Effector memory CD4-positive, alpha-beta T cell (primary cell): ENCODE measurements around the gene SF1.

Experiments
- DNase-seq, 3 donors: peaks; one replicate each; pipeline ENCODE4 v3.0.0-alpha.2; 2020
- H3K27ac ChIP-seq: 2 replicates; pipeline ENCODE4 v1.7.0; 2013; ENCODE audit warnings: mild to moderate bottlenecking, low read length, moderate library complexity; ENCODE audit not compliant: insufficient read depth, poor library complexity, severe bottlenecking
- H3K27me3 ChIP-seq: replicated peaks from 2 replicates; pipeline ENCODE4 v1.7.0; 2013; ENCODE audit warnings: mild to moderate bottlenecking, low read length; ENCODE audit not compliant: insufficient read depth, control insufficient read depth, poor library complexity, severe bottlenecking
- H3K36me3 ChIP-seq: 2 replicates; pipeline ENCODE4 v1.7.0; 2013; ENCODE audit warnings: mild to moderate bottlenecking, low read length, moderate library complexity; ENCODE audit not compliant: control insufficient read depth, insufficient read depth
- H3K4me1 ChIP-seq: 2 replicates; pipeline ENCODE4 v1.7.0; 2013; ENCODE audit warnings: low read length, mild to moderate bottlenecking; ENCODE audit not compliant: control insufficient read depth, insufficient read depth, poor library complexity, severe bottlenecking
- H3K4me3 ChIP-seq: 2 replicates; pipeline ENCODE4 v1.7.0; 2013; ENCODE audit warnings: low read length, low read depth, mild to moderate bottlenecking; ENCODE audit not compliant: insufficient read depth, poor library complexity, severe bottlenecking
- H3K9me3 ChIP-seq: 2 replicates; pipeline ENCODE4 v1.7.0; 2013; ENCODE audit warnings: mild to moderate bottlenecking, low read length, moderate library complexity; ENCODE audit not compliant: control insufficient read depth

SF1 gene

GRCh38 chr11:64768300-64768694 lies 10.0 kb downstream of the SF1 start:
- H3K4me3 ChIP-seq, result no peak overlapping the region
- H3K27ac ChIP-seq, result peak overlapping the region; percentile 41
- no peaks in the 10 kb centered on the region for H3K9me3 ChIP-seq
- H3K4me1 ChIP-seq, result peaks cover 60% of the 10 kb centered on the region
- no peaks in the 10 kb centered on the region for H3K27me3 ChIP-seq
- peaks cover 85% of the 10 kb centered on the region for H3K36me3 ChIP-seq
- DNase-seq, result no peak

- DNase-seq, result peak; percentile 57 to 77 (median 63)
Measured at GRCh38 chr11:64767344-64768299, 10.7 kb downstream of the SF1 start.

DNA sequence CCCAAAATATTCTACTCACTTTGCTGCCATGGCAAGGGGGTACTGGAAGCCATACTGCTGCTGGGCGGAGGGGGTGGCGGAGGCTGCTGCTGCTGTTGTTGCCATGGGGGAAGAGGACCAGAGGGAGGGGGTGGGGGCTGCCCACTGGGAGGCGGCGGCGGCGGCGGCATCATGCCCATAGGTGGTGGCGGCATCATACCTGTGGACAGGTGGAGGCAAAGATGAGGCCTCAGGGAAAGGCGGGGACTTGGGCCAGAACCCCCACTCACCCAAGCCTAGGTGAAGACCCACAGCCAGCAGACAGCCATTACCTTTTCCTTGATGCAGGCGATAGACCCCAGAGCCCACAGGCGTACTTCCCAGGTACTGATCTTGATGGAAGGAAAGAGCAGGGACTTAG lies 11.5 kb downstream of the SF1 start:
- Histone ChIP-seq H3K9me3 (no peaks in the 10 kb centered on the region), H3K27ac (peak overlapping the region; percentile 41), H3K27me3 (no peaks in the 10 kb centered on the region), H3K4me3 (no peak overlapping the region), H3K36me3 (peaks cover 82% of the 10 kb centered on the region), H3K4me1 (peaks cover 66% of the 10 kb centered on the region)
- DNase-seq, result no peak

More at GRCh38 chr11:64767344-64768299, 10.7 kb downstream of the SF1 start:
- Histone ChIP-seq H3K27ac (peak overlapping the region; percentile 41), H3K9me3 (no peaks in the 10 kb centered on the region), H3K4me3 (no peak overlapping the region), H3K36me3 (peaks cover 84% of the 10 kb centered on the region), H3K4me1 (peaks cover 61% of the 10 kb centered on the region), H3K27me3 (no peaks in the 10 kb centered on the region)

DNA sequence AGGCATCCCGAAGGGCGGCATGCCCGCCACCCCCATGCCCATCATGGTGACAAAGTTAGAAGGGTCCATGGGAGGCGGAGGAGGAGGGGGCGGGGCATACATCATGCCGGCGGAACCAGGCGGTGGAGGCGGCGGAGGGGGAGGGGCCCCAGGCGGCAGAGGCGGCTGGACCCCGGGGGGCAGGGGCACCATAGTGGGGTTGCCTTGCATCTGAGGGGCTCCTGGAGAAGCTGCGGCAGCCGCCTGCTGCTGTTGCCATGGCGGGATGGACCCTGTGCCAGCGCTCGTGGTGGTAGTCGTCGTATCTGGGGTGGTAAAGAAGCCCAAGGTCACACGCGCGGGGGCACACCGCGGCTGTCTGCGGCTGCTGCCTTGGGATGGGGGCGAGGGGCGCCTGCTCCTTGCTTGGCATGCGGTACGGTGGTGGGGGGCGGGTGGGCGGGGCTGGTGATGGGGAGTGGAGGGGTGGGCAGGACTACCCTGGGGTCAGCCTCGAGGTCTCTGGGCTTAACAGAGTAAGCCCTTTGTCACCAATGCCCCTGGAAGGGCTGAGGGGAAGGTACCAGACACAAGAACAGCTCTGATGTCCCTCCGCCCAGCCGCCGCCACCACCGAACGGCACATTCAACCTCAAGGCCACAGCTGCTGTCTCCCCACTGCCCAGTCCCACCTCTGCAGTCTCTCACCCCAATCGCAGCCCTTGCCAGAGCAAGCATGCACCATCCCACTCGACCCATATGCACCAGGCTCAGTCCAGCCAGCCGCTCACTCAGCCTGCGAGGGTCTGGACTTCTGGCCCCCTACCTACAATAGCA lies 12.3 kb downstream of the SF1 start:
- no peak for DNase-seq
- peaks cover 66% of the 10 kb centered on the region for H3K4me1 ChIP-seq
- H3K36me3 ChIP-seq, result peaks cover 74% of the 10 kb centered on the region
- no peaks in the 10 kb centered on the region for H3K9me3 ChIP-seq
- H3K27ac ChIP-seq, result no peak overlapping the region
- H3K4me3 ChIP-seq, result no peak overlapping the region
- H3K27me3 ChIP-seq, result no peaks in the 10 kb centered on the region

GRCh38 chr11:64765291-64765850 lies 13.0 kb downstream of the SF1 start:
- Histone ChIP-seq H3K36me3 (peaks cover 67% of the 10 kb centered on the region), H3K4me3 (peak overlapping the region; percentile 31), H3K27ac (peak overlapping the region; percentile 51), H3K4me1 (peaks cover 73% of the 10 kb centered on the region), H3K27me3 (no peaks in the 10 kb centered on the region), H3K9me3 (no peaks in the 10 kb centered on the region)
- DNase-seq, result no peak

GRCh38 chr11:64764753-64765152 lies 13.6 kb downstream of the SF1 start:
- Histone ChIP-seq H3K36me3 (peaks cover 61% of the 10 kb centered on the region), H3K4me3 (peak overlapping the region; percentile 31), H3K9me3 (no peaks in the 10 kb centered on the region), H3K27ac (peak overlapping the region; percentile 51), H3K27me3 (no peaks in the 10 kb centered on the region), H3K4me1 (peaks cover 79% of the 10 kb centered on the region)
- DNase-seq, result no peak

DNA sequence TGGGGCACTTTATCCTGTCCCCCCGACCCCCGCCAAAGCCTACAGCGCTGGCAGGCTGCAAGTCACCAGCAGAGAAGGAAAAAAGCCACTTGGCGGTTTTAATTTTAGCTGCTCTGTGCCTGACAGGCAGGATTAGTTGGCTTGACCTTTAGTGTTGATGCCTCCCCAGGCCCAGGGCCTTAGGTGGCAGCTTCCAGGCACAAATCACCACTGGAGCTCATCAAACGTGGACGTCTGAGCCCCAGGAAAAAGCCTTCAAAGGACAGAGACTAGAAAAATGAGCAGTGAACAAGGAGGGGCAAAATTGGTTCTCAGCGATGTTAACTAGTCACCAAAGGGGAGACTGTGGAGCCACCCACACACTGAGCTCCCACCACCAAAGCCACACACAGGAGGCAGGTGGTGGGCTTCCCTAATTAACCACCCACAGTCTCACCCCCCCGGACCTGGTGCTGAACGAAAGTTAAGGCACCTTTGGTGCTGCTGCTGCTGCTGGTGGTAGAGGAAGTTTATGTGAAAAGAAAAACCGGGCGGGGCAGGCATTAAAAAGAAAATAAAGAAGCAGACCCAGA lies 14.2 kb downstream of the SF1 start:
- peaks cover 83% of the 10 kb centered on the region for H3K4me1 ChIP-seq
- H3K9me3 ChIP-seq, result no peaks in the 10 kb centered on the region
- H3K36me3 ChIP-seq, result peaks cover 54% of the 10 kb centered on the region
- peak overlapping the region; percentile 51 for H3K27ac ChIP-seq
- DNase-seq, result peak; percentile 24 to 61 (median 31)
- H3K27me3 ChIP-seq, result no peaks in the 10 kb centered on the region
- peak overlapping the region; percentile 31 for H3K4me3 ChIP-seq

DNA sequence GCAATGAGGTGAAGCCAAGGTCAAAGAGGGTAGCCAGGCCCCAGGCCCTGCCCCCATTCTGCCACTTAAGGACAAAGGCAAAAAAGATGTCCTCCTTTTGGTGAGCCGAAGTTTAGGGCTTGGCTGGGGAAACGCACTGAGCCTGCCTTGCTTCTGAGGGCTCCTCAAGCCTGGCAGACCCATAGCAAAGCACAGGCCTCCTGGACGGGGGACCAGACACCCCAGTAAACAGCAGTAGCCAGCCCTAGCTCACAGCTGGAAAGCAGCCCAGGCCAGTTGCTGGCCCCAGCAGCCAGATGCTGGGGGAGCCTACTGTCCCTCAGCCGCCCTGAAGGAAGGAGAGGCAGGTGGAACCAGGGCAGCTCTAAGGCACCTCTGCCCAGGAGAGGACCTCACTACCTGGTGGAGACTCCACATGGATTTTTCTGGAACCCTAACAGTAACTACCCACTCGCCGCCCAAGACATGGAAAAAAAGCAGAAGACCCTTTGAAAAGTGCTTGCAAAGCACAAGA lies 14.8 kb downstream of the SF1 start:
- H3K4me3 ChIP-seq, result no peak overlapping the region
- peaks cover 83% of the 10 kb centered on the region for H3K4me1 ChIP-seq
- H3K27ac ChIP-seq, result peak overlapping the region; percentile 51
- peaks cover 49% of the 10 kb centered on the region for H3K36me3 ChIP-seq
- H3K9me3 ChIP-seq, result no peaks in the 10 kb centered on the region
- no peak for DNase-seq
- H3K27me3 ChIP-seq, result no peaks in the 10 kb centered on the region

DNA sequence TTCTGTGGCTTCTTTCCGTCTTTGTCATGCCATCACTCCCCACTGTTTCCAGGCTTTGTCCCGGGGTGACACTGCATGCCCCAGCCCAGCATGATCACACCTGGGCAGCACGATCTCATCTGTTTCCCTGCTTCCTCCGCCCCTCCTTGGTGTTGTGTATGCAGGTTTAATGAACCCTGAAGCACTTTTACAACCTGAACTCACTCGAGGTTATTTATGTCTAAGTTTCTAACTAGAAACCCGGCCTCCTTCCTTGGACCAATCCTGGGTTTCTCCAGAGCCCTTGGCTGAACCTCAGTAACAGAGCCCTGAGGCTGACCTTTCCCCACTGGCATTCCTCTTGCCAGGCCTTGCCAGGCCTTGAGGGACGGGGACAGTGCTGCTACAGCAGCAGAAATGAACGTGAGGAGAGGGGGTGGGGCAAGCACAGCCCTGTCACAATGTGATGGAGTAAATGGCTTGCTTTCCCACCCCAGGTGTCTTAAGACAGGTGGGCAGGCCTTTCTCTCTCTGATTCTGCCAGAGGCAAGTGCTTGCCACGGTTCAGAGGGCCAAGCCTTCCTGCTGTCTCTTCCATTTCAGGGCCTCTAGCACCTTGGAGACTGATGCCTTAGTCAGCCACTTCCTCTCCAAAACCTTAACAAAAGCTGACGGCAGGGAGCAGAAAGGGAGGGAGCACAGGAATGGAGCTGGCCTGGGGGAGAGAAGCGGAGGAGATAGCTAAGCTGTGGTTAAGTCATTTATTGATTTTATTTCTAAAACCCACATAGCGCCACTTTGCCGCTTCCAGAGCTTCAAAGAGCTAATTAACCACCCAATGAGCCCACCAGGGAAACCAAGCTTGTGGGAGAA lies 15.4 kb downstream of the SF1 start:
- H3K27ac ChIP-seq, result peak overlapping the region; percentile 48
- H3K27me3 ChIP-seq, result no peaks in the 10 kb centered on the region
- peaks cover 42% of the 10 kb centered on the region for H3K36me3 ChIP-seq
- H3K9me3 ChIP-seq, result no peaks in the 10 kb centered on the region
- no peak for DNase-seq
- H3K4me3 ChIP-seq, result no peak overlapping the region
- H3K4me1 ChIP-seq, result peaks cover 77% of the 10 kb centered on the region
